Activated CD8-positive, alpha-beta memory T cell treated with anti-CD3 and anti-CD28 coated beads, Interleukin-2, amount 10 ng/mL, durations not matched to agents 7 days and 5 days (primary cell): ENCODE results near the gene ATRNL1. TPM values are rescaled to one million over a fixed set of nuclear protein-coding genes. Genes with fewer than 3 reads are reported as not detected.
"Not testable (repeated sequence)": the region's sequence is repeated elsewhere in the genome, so short reads cannot be mapped to it uniquely, and the experiment has no call there.

Source experiments
- ATAC-seq: fragments of 150-1000 bp; cut with Tn5 transposase; one replicate; pipeline ENCODE4 v1.10.0; 2021; ENCODE audit warnings: moderate library complexity
- CTCF ChIA-PET: fragments of 350-600 bp; sonication (Branson Sonifier 250); formaldehyde crosslinking; loops from one replicate; lab custom pipeline; 2021; ENCODE audit warnings: antibody characterized with exemption; lab: Charles Lee
- DNase-seq: peaks from one replicate; pipeline ENCODE4 v3.0.0-alpha.2; 2020
- H3K27ac Mint-ChIP-seq: one replicate; pipeline ENCODE4 v1.8.0; 2021; ENCODE audit warnings: mild to moderate bottlenecking, mixed read lengths
- H3K27me3 Mint-ChIP-seq: one replicate; pipeline ENCODE4 v1.8.0; 2021; ENCODE audit warnings: mixed read lengths
- H3K36me3 Mint-ChIP-seq: one replicate; pipeline ENCODE4 v1.8.0; 2021; ENCODE audit warnings: mild to moderate bottlenecking, mixed read lengths
- H3K4me1 Mint-ChIP-seq: one replicate; pipeline ENCODE4 v1.8.0; 2021; ENCODE audit warnings: mixed read lengths
- H3K4me3 Mint-ChIP-seq: one replicate; pipeline ENCODE4 v1.8.0; 2021; ENCODE audit warnings: mild to moderate bottlenecking, moderate library complexity, mixed read lengths
- H3K9me3 Mint-ChIP-seq: one replicate; pipeline ENCODE4 v1.8.0; 2022; ENCODE audit warnings: low read depth, mixed read lengths
- total RNA-seq, 2 experiments: library from RNA; stranded (reverse); gene quantifications; one replicate each; pipeline ENCODE4 v1.2.3, GENCODE V29; 2021

The ATRNL1 gene
- total RNA-seq, 2 experiments from 2014 or later: 0.35 to 0.87 TPM

GRCh38 chr10:115536401-115536800 is 443.2 kb downstream of the ATRNL1 start:
- DNase-seq, H3K4me3 Mint-ChIP-seq, H3K27me3 Mint-ChIP-seq, CTCF ChIA-PET, ATAC-seq, H3K27ac Mint-ChIP-seq, H3K9me3 Mint-ChIP-seq, H3K4me1 Mint-ChIP-seq, H3K36me3 Mint-ChIP-seq: not testable (repeated sequence)

- H3K9me3 Mint-ChIP-seq: no peaks in the 10 kb centered on the region
- H3K4me1 Mint-ChIP-seq: no peaks in the 10 kb centered on the region
- CTCF ChIA-PET: no interaction called here
- H3K4me3 Mint-ChIP-seq: no peak overlapping the region
- ATAC-seq (no peak), DNase-seq (no peak)
- no peaks in the 10 kb centered on the region for H3K36me3 Mint-ChIP-seq
- no peaks in the 10 kb centered on the region for H3K27me3 Mint-ChIP-seq
- no peak overlapping the region for H3K27ac Mint-ChIP-seq
Observed at GRCh38 chr10:115539142-115539762, 446.1 kb downstream of the ATRNL1 start.

GRCh38 chr10:115555887-115556402 is 462.8 kb downstream of the ATRNL1 start:
- no peak overlapping the region for H3K4me3 Mint-ChIP-seq
- no peaks in the 10 kb centered on the region for H3K27me3 Mint-ChIP-seq
- no peaks in the 10 kb centered on the region for H3K9me3 Mint-ChIP-seq
- DNase-seq (no peak), ATAC-seq (no peak)
- no peaks in the 10 kb centered on the region for H3K4me1 Mint-ChIP-seq
- CTCF ChIA-PET: no interaction called here
- H3K36me3 Mint-ChIP-seq: no peaks in the 10 kb centered on the region
- no peak overlapping the region for H3K27ac Mint-ChIP-seq

- H3K4me3 Mint-ChIP-seq: no peak overlapping the region
- CTCF ChIA-PET: no interaction called here
- no peaks in the 10 kb centered on the region for H3K27me3 Mint-ChIP-seq
- H3K36me3 Mint-ChIP-seq: no peaks in the 10 kb centered on the region
- no peak for ATAC-seq
- DNase-seq: no peak
- H3K4me1 Mint-ChIP-seq: no peaks in the 10 kb centered on the region
- H3K27ac Mint-ChIP-seq: no peak overlapping the region
- H3K9me3 Mint-ChIP-seq: no peaks in the 10 kb centered on the region
Observed at GRCh38 chr10:115558252-115558651, 465.1 kb downstream of the ATRNL1 start.

- Mint-ChIP-seq H3K27ac (no peak overlapping the region), H3K9me3 (no peaks in the 10 kb centered on the region), H3K36me3 (no peaks in the 10 kb centered on the region), H3K27me3 (no peaks in the 10 kb centered on the region), H3K4me3 (no peak overlapping the region), H3K4me1 (no peaks in the 10 kb centered on the region)
- DNase-seq (no peak), ATAC-seq (no peak)
- CTCF ChIA-PET: no interaction called here
Observed at GRCh38 chr10:115566867-115567266, 473.7 kb downstream of the ATRNL1 start.

- no peaks in the 10 kb centered on the region for H3K27me3 Mint-ChIP-seq
Observed at GRCh38 chr10:115572740-115573455, 479.7 kb downstream of the ATRNL1 start.

GRCh38 chr10:115580239-115580638 is 487.1 kb downstream of the ATRNL1 start:
- H3K27ac Mint-ChIP-seq: no peak overlapping the region

More at GRCh38 chr10:115572740-115573455, 479.7 kb downstream of the ATRNL1 start:
- ATAC-seq: no peak
- no peaks in the 10 kb centered on the region for H3K4me1 Mint-ChIP-seq
- H3K4me3 Mint-ChIP-seq: no peak overlapping the region
- CTCF ChIA-PET: no interaction called here
- DNase-seq: no peak
- H3K27ac Mint-ChIP-seq: no peak overlapping the region
- H3K36me3 Mint-ChIP-seq: no peaks in the 10 kb centered on the region
- H3K9me3 Mint-ChIP-seq: peaks cover 3% of the 10 kb centered on the region

GRCh38 chr10:115593060-115593459 is 499.9 kb downstream of the ATRNL1 start:
- H3K27me3 Mint-ChIP-seq: no peaks in the 10 kb centered on the region
- ATAC-seq (no peak), DNase-seq (no peak)
- H3K4me1 Mint-ChIP-seq: no peaks in the 10 kb centered on the region
- H3K9me3 Mint-ChIP-seq: peaks cover 10% of the 10 kb centered on the region
- no peak overlapping the region for H3K4me3 Mint-ChIP-seq
- H3K27ac Mint-ChIP-seq: no peak overlapping the region
- CTCF ChIA-PET: no interaction called here
- no peaks in the 10 kb centered on the region for H3K36me3 Mint-ChIP-seq

More at GRCh38 chr10:115580239-115580638, 487.1 kb downstream of the ATRNL1 start:
- H3K36me3 Mint-ChIP-seq: no peaks in the 10 kb centered on the region
- H3K4me3 Mint-ChIP-seq: no peak overlapping the region
- no peaks in the 10 kb centered on the region for H3K27me3 Mint-ChIP-seq
- no peak for DNase-seq
- ATAC-seq: no peak
- H3K4me1 Mint-ChIP-seq: no peaks in the 10 kb centered on the region
- H3K9me3 Mint-ChIP-seq: peaks cover 11% of the 10 kb centered on the region
- CTCF ChIA-PET: no interaction called here

GRCh38 chr10:115604627-115605026 is 511.5 kb downstream of the ATRNL1 start:
- Mint-ChIP-seq H3K4me1 (no peaks in the 10 kb centered on the region), H3K4me3 (no peak overlapping the region), H3K9me3 (no peaks in the 10 kb centered on the region), H3K36me3 (no peaks in the 10 kb centered on the region), H3K27ac (no peak overlapping the region), H3K27me3 (no peaks in the 10 kb centered on the region)
- CTCF ChIA-PET: no interaction called here
- no peak for DNase-seq
- ATAC-seq: no peak

- DNase-seq (no peak), ATAC-seq (no peak)
- Mint-ChIP-seq H3K36me3 (no peaks in the 10 kb centered on the region), H3K4me3 (no peak overlapping the region), H3K9me3 (no peaks in the 10 kb centered on the region), H3K27me3 (no peaks in the 10 kb centered on the region), H3K4me1 (no peaks in the 10 kb centered on the region), H3K27ac (no peak overlapping the region)
- CTCF ChIA-PET: no interaction called here
Observed at GRCh38 chr10:115606086-115606485, 512.9 kb downstream of the ATRNL1 start.

- H3K4me1 Mint-ChIP-seq: no peaks in the 10 kb centered on the region
- no peaks in the 10 kb centered on the region for H3K36me3 Mint-ChIP-seq
- H3K4me3 Mint-ChIP-seq: no peak overlapping the region
- H3K9me3 Mint-ChIP-seq: no peaks in the 10 kb centered on the region
- CTCF ChIA-PET: no interaction called here
- ATAC-seq (no peak), DNase-seq (no peak)
- no peaks in the 10 kb centered on the region for H3K27me3 Mint-ChIP-seq
- H3K27ac Mint-ChIP-seq: no peak overlapping the region
Observed at GRCh38 chr10:115606741-115607140, 513.6 kb downstream of the ATRNL1 start.

GRCh38 chr10:115624448-115624847 is 531.3 kb downstream of the ATRNL1 start:
- H3K36me3 Mint-ChIP-seq: no peaks in the 10 kb centered on the region
- CTCF ChIA-PET: no interaction called here
- H3K9me3 Mint-ChIP-seq: peaks cover 10% of the 10 kb centered on the region
- no peak overlapping the region for H3K4me3 Mint-ChIP-seq
- DNase-seq (no peak), ATAC-seq (no peak)
- no peak overlapping the region for H3K27ac Mint-ChIP-seq
- no peaks in the 10 kb centered on the region for H3K27me3 Mint-ChIP-seq
- no peaks in the 10 kb centered on the region for H3K4me1 Mint-ChIP-seq

GRCh38 chr10:115628616-115629015 is 535.5 kb downstream of the ATRNL1 start:
- CTCF ChIA-PET: no interaction called here
- Mint-ChIP-seq H3K27ac (no peak overlapping the region), H3K4me1 (no peaks in the 10 kb centered on the region), H3K36me3 (no peaks in the 10 kb centered on the region), H3K27me3 (no peaks in the 10 kb centered on the region), H3K4me3 (no peak overlapping the region), H3K9me3 (peaks cover 5% of the 10 kb centered on the region)
- no peak for ATAC-seq
- no peak for DNase-seq

GRCh38 chr10:115638246-115638645 is 545.1 kb downstream of the ATRNL1 start:
- Mint-ChIP-seq H3K9me3 (peaks cover 3% of the 10 kb centered on the region), H3K27me3 (no peaks in the 10 kb centered on the region), H3K36me3 (no peaks in the 10 kb centered on the region), H3K27ac (no peak overlapping the region), H3K4me3 (no peak overlapping the region), H3K4me1 (no peaks in the 10 kb centered on the region)
- no peak for DNase-seq
- CTCF ChIA-PET: no interaction called here
- ATAC-seq: no peak
